H1 (cell line): ENCODE measurements around the gene GDF3. TPM values are rescaled to one million over a fixed set of nuclear protein-coding genes. Genes with fewer than 3 reads are reported as not detected.

Experiments
- CTCF ChIA-PET: fragments of 300-600 bp; sonication (Branson Sonifier 250); formaldehyde crosslinking; loops from one replicate; lab custom pipeline; 2021; ENCODE audit not compliant: partially characterized antibody; lab: Charles Lee
- POLR2A ChIA-PET: fragments of 300-600 bp; sonication (Branson Sonifier 250); formaldehyde crosslinking; loops from one replicate; lab custom pipeline; 2021; ENCODE audit warnings: inconsistent platforms; ENCODE audit not compliant: partially characterized antibody; lab: Charles Lee
- DNase-seq, 2 experiments: peaks; one replicate each; pipeline versions ENCODE4 v3.0.0 to v3.0.0-alpha.2; 2010 to 2022; ENCODE audit warnings: low spot score in 2 of 2, low read depth in 1 of 2, mixed read lengths in 1 of 2
- FAIRE-seq: peaks from 2 replicates; lab custom pipeline; 2011; peaks lifted over from hg19 to GRCh38; lab: Jason Lieb, UNC
- H2AFZ ChIP-seq: 2 replicates; pipeline ENCODE4 v1.8.1; 2012; ENCODE audit warnings: low read length, inconsistent platforms
- H2AK5ac ChIP-seq: 2 replicates; pipeline ENCODE4 v1.6.1; 2013; ENCODE audit warnings: low read depth, low read length
- H2BK120ac ChIP-seq: replicated peaks from 2 replicates; pipeline ENCODE3; 2013; ENCODE audit warnings: low read depth, low read length, inconsistent platforms
- H2BK12ac ChIP-seq: 2 replicates; pipeline ENCODE4 v1.6.1; 2013; ENCODE audit warnings: low read depth, low read length
- H2BK15ac ChIP-seq: 2 replicates; pipeline ENCODE4 v1.6.1; 2013; ENCODE audit warnings: low read length
- H2BK20ac ChIP-seq: 2 replicates; pipeline ENCODE4 v1.6.1; 2013; ENCODE audit warnings: low read length
- H2BK5ac ChIP-seq: 2 replicates; pipeline ENCODE4 v1.6.1; 2013; ENCODE audit warnings: low read depth, low read length
- H3K14ac ChIP-seq: 2 replicates; pipeline ENCODE4 v1.6.1; 2013; ENCODE audit warnings: inconsistent platforms; ENCODE audit not compliant: insufficient read length
- H3K18ac ChIP-seq: 2 replicates; pipeline ENCODE4 v1.6.1; 2013; ENCODE audit warnings: low read length; ENCODE audit errors: extremely low read depth
- H3K23ac ChIP-seq: 2 replicates; pipeline ENCODE4 v1.6.1; 2013; ENCODE audit warnings: inconsistent platforms; ENCODE audit not compliant: insufficient read length
- H3K23me2 ChIP-seq: 2 replicates; pipeline ENCODE4 v1.6.1; 2013; ENCODE audit warnings: low read depth, low read length
- H3K27ac ChIP-seq: 2 replicates; pipeline ENCODE4 v1.6.1; 2011; ENCODE audit warnings: low read depth, low read length, inconsistent platforms
- H3K27me3 ChIP-seq, 4 experiments: replicated peaks in 1 of 4; 1 replicate in 1 of 4; 2 replicates in 3 of 4; pipeline versions ENCODE4 v1.6.1 to v1.8.1; 2011 to 2013; ENCODE audit warnings: low read length in 3 of 4, mild to moderate bottlenecking in 3 of 4, inconsistent platforms in 2 of 4, mixed read lengths in 2 of 4, moderate library complexity in 1 of 4; ENCODE audit not compliant: control insufficient read depth in 3 of 4, insufficient read depth in 3 of 4; ENCODE audit errors: extremely low read depth in 1 of 4
- H3K36me3 ChIP-seq, 4 experiments: 2 replicates each; pipeline versions ENCODE4 v1.6.1 to v1.8.1; 2011 to 2013; ENCODE audit warnings: mild to moderate bottlenecking in 4 of 4, low read length in 3 of 4, moderate library complexity in 2 of 4, control low read depth in 1 of 4, inconsistent platforms in 1 of 4; ENCODE audit not compliant: insufficient read depth in 4 of 4, control insufficient read depth in 2 of 4
- H3K4ac ChIP-seq: replicated peaks from 2 replicates; pipeline ENCODE3; 2013; ENCODE audit warnings: low read length, low read depth, mixed read lengths, inconsistent platforms; ENCODE audit not compliant: insufficient read length
- H3K4me1 ChIP-seq, 4 experiments: replicated peaks in 1 of 4; 1 replicate in 1 of 4; 2 replicates in 3 of 4; pipeline versions ENCODE4 v1.6.1 to v1.8.1; 2011 to 2013; ENCODE audit warnings: low read length in 3 of 4, inconsistent platforms in 2 of 4, mixed read lengths in 1 of 4; ENCODE audit not compliant: insufficient read depth in 4 of 4, control insufficient read depth in 3 of 4
- H3K4me2 ChIP-seq, 2 experiments: 2 replicates each; pipeline versions ENCODE4 v1.6.1 to v1.8.1; 2011 to 2013; ENCODE audit warnings: low read depth in 2 of 2, low read length in 2 of 2, control low read depth in 1 of 2, inconsistent platforms in 1 of 2, mild to moderate bottlenecking in 1 of 2; ENCODE audit not compliant: insufficient read depth in 1 of 2
- H3K4me3 ChIP-seq, 4 experiments: fragments of 200-600, 300-600 bp in 1 of 4; sonication (generic), shearing (Covaris generic), sonication (Bioruptor Twin) in 1 of 4; 2 replicates each; pipeline versions ENCODE4 v1.5.1 to v1.8.1; 2011 to 2016; ENCODE audit warnings: low read length in 4 of 4, low read depth in 3 of 4, control low read depth in 2 of 4, inconsistent platforms in 2 of 4, mild to moderate bottlenecking in 2 of 4, mixed read lengths in 1 of 4, moderate library complexity in 1 of 4; ENCODE audit not compliant: insufficient read depth in 2 of 4; ENCODE audit errors: extremely low read depth in 1 of 4
- H3K56ac ChIP-seq: replicated peaks from 2 replicates; pipeline ENCODE3; 2013; ENCODE audit warnings: low read depth, mild to moderate bottlenecking, mixed read lengths, low read length, inconsistent platforms; ENCODE audit not compliant: insufficient read length
- H3K79me1 ChIP-seq: 2 replicates; pipeline ENCODE4 v1.6.1; 2013; ENCODE audit warnings: low read depth, low read length, control low read depth
- H3K79me2 ChIP-seq, 2 experiments: 2 replicates each; pipeline versions ENCODE4 v1.6.1 to v1.8.1; 2012 to 2013; ENCODE audit warnings: low read length in 2 of 2, mild to moderate bottlenecking in 2 of 2, inconsistent platforms in 1 of 2; ENCODE audit not compliant: insufficient read depth in 2 of 2, control insufficient read depth in 1 of 2
- H3K9ac ChIP-seq, 4 experiments: replicated peaks in 1 of 4; 1 replicate in 1 of 4; 2 replicates in 3 of 4; pipeline versions ENCODE4 v1.6.1 to v1.8.1; 2011 to 2013; ENCODE audit warnings: low read depth in 3 of 4, low read length in 3 of 4, control low read depth in 2 of 4, mild to moderate bottlenecking in 2 of 4, moderate library complexity in 2 of 4, inconsistent platforms in 1 of 4; ENCODE audit errors: extremely low read depth in 1 of 4
- H3K9me3 ChIP-seq, 2 experiments: 2 replicates each; pipeline versions ENCODE4 v1.6.1 to v1.8.1; 2012 to 2013; ENCODE audit warnings: mild to moderate bottlenecking in 2 of 2, moderate library complexity in 2 of 2, control low read depth in 1 of 2, inconsistent platforms in 1 of 2, low read depth in 1 of 2, low read length in 1 of 2, mixed read lengths in 1 of 2; ENCODE audit not compliant: insufficient read depth in 2 of 2
- H4K20me1 ChIP-seq, 2 experiments: replicated peaks in 1 of 2; 2 replicates each; pipeline versions ENCODE3 to v1.8.1; 2011 to 2013; ENCODE audit warnings: inconsistent platforms in 2 of 2, low read length in 2 of 2, mild to moderate bottlenecking in 1 of 2; ENCODE audit not compliant: insufficient read depth in 2 of 2, control insufficient read depth in 1 of 2
- H4K5ac ChIP-seq: 2 replicates; pipeline ENCODE4 v1.6.1; 2013; ENCODE audit warnings: low read length, low read depth, mixed read lengths, inconsistent platforms; ENCODE audit not compliant: insufficient read length
- H4K8ac ChIP-seq: 2 replicates; pipeline ENCODE4 v1.8.0; 2013; ENCODE audit warnings: mild to moderate bottlenecking, moderate library complexity, low read length, inconsistent platforms; ENCODE audit not compliant: insufficient read depth; ENCODE audit errors: extremely low read depth
- H4K91ac ChIP-seq: replicated peaks from 2 replicates; pipeline ENCODE3; 2013; ENCODE audit warnings: low read length, mixed read lengths, inconsistent platforms; ENCODE audit not compliant: insufficient read length
- BACH1 ChIP-seq: IDR thresholded peaks from 2 replicates; pipeline ENCODE4 v1.6.1; 2012; ENCODE audit warnings: low read length, improper control_type of control experiment
- CBX5 ChIP-seq: fragments of 300-800, 300-1000 bp; sonication (generic); IDR thresholded peaks from 2 replicates; pipeline ENCODE4 v1.7.1; 2016; ENCODE audit warnings: antibody characterized with exemption, low read length, low read depth
- CHD2 ChIP-seq: IDR thresholded peaks from 2 replicates; pipeline ENCODE4 v1.6.1; 2012; ENCODE audit warnings: low read length, improper control_type of control experiment
- GTF2F1 ChIP-seq: IDR thresholded peaks from 2 replicates; pipeline ENCODE4 v1.6.1; 2012; ENCODE audit warnings: low read depth, low read length, improper control_type of control experiment, borderline replicate concordance
- HDAC2 ChIP-seq, 2 experiments: fragments of 300-600 bp in 1 of 2; sonication (generic) in 1 of 2; IDR thresholded peaks; 2 replicates each; pipeline ENCODE4 v1.6.1; 2011 to 2012; ENCODE audit warnings: low read depth in 2 of 2, low read length in 2 of 2, mild to moderate bottlenecking in 2 of 2, moderate library complexity in 2 of 2, borderline replicate concordance in 1 of 2, inconsistent platforms in 1 of 2
- KDM1A ChIP-seq: fragments of 200-600, 300-600 bp; sonication (generic); IDR thresholded peaks from 2 replicates; pipeline ENCODE4 v1.7.1; 2016; ENCODE audit warnings: mild to moderate bottlenecking, low read length, borderline replicate concordance
- NANOG ChIP-seq: IDR thresholded peaks from 2 replicates; pipeline ENCODE4 v1.6.1; 2011; ENCODE audit warnings: low read length, low read depth, mild to moderate bottlenecking, inconsistent platforms; ENCODE audit not compliant: insufficient read depth, poor library complexity, severe bottlenecking
- PHF8 ChIP-seq: fragments of 200-600 bp; sonication (generic); conservative IDR thresholded peaks from 2 replicates; pipeline ENCODE4 v1.7.1; 2012; ENCODE audit warnings: low read depth, mild to moderate bottlenecking, inconsistent platforms, low read length, moderate library complexity
- POLR2A ChIP-seq, 2 experiments: IDR thresholded peaks; 1 replicate in 1 of 2; 2 replicates in 1 of 2; pipeline ENCODE4 v1.6.1; 2011; ENCODE audit warnings: low read depth in 2 of 2, low read length in 2 of 2, mild to moderate bottlenecking in 2 of 2; ENCODE audit errors: control extremely low read depth in 1 of 2
- RXRA ChIP-seq: IDR thresholded peaks from 2 replicates; pipeline ENCODE4 v1.6.1; 2011; ENCODE audit warnings: low read depth, mild to moderate bottlenecking, low read length, moderate library complexity; ENCODE audit not compliant: insufficient read depth
- SIX5 ChIP-seq: IDR thresholded peaks from 2 replicates; pipeline ENCODE4 v1.6.1; 2011; ENCODE audit warnings: mild to moderate bottlenecking, low read depth, low read length
- WGBS, 2 experiments: shearing (Covaris generic) in 1 of 2; methylation state at CpG; one replicate each; pipeline versions ENCODE4 v1.1.6 to v1.1.7; 2013 to 2015; ENCODE audit warnings: low lambda C conversion rate in 2 of 2, mixed read lengths in 2 of 2, inconsistent platforms in 1 of 2, low coverage in 1 of 2, missing lambda C conversion rate in 1 of 2; ENCODE audit not compliant: insufficient replicate concordance in 2 of 2, insufficient coverage in 1 of 2, insufficient read length in 1 of 2; ENCODE audit errors: extremely low coverage in 1 of 2, missing lambda C conversion rate in 1 of 2; 5-methylcytosine and 5-hydroxymethylcytosine counted together
- polyA plus RNA-seq, 7 experiments: library from polyadenylated mRNA; depleted of rRNA in 3 of 7; stranded (reverse) in 5 of 7; unstranded in 2 of 7; fragments of >200 nt in 5 of 7; fragments of 200-250 nt in 2 of 7; gene quantifications; 1 replicate in 5 of 7; 2 replicates in 1 of 7; 4 replicates in 1 of 7; pipeline versions ENCODE4 v1.2.1 to v1.2.3, GENCODE V29; 2011 to 2013; ENCODE audit warnings: missing spikeins in 2 of 7, mixed read lengths in 2 of 7
- total RNA-seq: library from RNA; stranded (reverse); fragmentation: NEBNext Ultra II Directional; extraction: Animal tissue kit (Norgen Biotek cat#: 25700); gene quantifications from 2 replicates; pipeline ENCODE4 v1.2.1, GENCODE V29; 2021
- TF ChIP-seq, protein P1 (sequence below): IDR thresholded peaks from 2 replicates; pipeline ENCODE4 v1.6.1; 2012; ENCODE audit warnings: low read length, inconsistent platforms
- TF ChIP-seq, protein P2 (sequence below): IDR thresholded peaks from 2 replicates; pipeline ENCODE4 v1.6.1; 2012; ENCODE audit warnings: inconsistent platforms

The GDF3 gene
- total and polyA plus RNA-seq, 2 of the 8 experiments (the other 6 are each of a cell fraction or from before 2014, with no cell fraction given), result 4.3 to 16.8 TPM

DNA sequence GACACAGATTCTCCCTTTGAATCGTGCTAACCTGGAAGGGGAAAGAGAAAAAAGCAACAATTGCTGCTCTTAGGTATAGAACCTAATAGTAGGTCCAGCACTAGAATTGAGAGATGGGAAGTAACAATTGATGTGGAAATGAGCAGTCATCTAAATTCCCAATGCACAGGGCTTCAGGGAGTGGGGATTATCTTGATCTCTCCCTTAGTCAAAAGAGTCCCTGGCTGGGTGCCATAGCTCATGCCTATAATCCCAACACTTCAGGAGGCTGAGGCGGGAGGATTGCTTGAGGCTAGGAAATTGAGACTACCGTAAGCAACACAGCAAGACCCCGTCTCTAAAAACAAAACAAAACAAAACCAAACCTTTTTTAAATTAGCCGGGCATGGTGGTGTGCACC, 33.8 kb downstream of the GDF3 start:
- Histone ChIP-seq H3K9me3 (no peaks in the 10 kb centered on the region), H2BK120ac (no peak overlapping the region), H3K4me2 (no peak overlapping the region), H4K5ac (no peak overlapping the region), H3K79me1 (no peaks in the 10 kb centered on the region), H3K14ac (no peak overlapping the region), H2AFZ (peak overlapping the region; percentile 76; the same call in 1 of the 2 replicates), H3K4ac (no peak overlapping the region), H3K27ac (no peak overlapping the region), H3K9ac (no peak overlapping the region), H3K23me2 (no peaks in the 10 kb centered on the region), H4K8ac (no peak overlapping the region), H4K91ac (no peak overlapping the region), H2BK12ac (no peak overlapping the region), H4K20me1 (no peaks in the 10 kb centered on the region), H2BK5ac (no peak overlapping the region), H3K4me1 (no peaks in the 10 kb centered on the region), H3K4me3 (no peak overlapping the region), H3K18ac (no peak overlapping the region), H3K79me2 (no peaks in the 10 kb centered on the region), H3K27me3 (no peaks in the 10 kb centered on the region; a peak in 1 of 7 replicates), H3K56ac (no peak overlapping the region), H2BK20ac (no peak overlapping the region), H3K23ac (no peak overlapping the region), H2BK15ac (no peak overlapping the region), H2AK5ac (no peak overlapping the region), H3K36me3 (no peaks in the 10 kb centered on the region)
- POLR2A ChIA-PET, result no interaction called here
- DNase-seq (no peak), FAIRE-seq (no peak)
- CTCF ChIA-PET, result interaction anchor here (1.2 to 4.6 kb wide), 2 partner anchors 18 to 144 kb away, joined by 3 to 27 read pairs; no protein-coding TSS in a partner anchor
- WGBS, 2 experiments, result 77% methylated on average over 5 of the region's 5 CpGs; no CpG with 5 or more reads in 1 of the 2 experiments
- TF ChIP-seq BACH1, result no peak
- TF ChIP-seq CBX5, result no peak
- no peak for TF ChIP-seq NANOG
- no peak for TF ChIP-seq GTF2F1
- no peak for TF ChIP-seq HDAC2 (IDR thresholded peaks at IDR 0.05; ENCODE audit: borderline replicate concordance in 1 of 2, low read depth in 2 of 2, low read length in 2 of 2)
- TF ChIP-seq RXRA, result no peak
- no peak for TF ChIP-seq KDM1A
- TF ChIP-seq POLR2A (IDR thresholded peaks at IDR 0.05; ENCODE audit: control extremely low read depth in 1 of 2, low read depth in 2 of 2, low read length in 2 of 2), result no peak
- no peak for TF ChIP-seq SIX5
- no peak for TF ChIP-seq PHF8
- TF ChIP-seq, protein P1, sequence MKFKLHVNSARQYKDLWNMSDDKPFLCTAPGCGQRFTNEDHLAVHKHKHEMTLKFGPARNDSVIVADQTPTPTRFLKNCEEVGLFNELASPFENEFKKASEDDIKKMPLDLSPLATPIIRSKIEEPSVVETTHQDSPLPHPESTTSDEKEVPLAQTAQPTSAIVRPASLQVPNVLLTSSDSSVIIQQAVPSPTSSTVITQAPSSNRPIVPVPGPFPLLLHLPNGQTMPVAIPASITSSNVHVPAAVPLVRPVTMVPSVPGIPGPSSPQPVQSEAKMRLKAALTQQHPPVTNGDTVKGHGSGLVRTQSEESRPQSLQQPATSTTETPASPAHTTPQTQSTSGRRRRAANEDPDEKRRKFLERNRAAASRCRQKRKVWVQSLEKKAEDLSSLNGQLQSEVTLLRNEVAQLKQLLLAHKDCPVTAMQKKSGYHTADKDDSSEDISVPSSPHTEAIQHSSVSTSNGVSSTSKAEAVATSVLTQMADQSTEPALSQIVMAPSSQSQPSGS, result no peak
- TF ChIP-seq CHD2, result no peak
- TF ChIP-seq, protein P2, sequence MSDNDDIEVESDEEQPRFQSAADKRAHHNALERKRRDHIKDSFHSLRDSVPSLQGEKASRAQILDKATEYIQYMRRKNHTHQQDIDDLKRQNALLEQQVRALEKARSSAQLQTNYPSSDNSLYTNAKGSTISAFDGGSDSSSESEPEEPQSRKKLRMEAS, result no peak
